Measurements from ENCODE around the gene IL36B. TPM values are rescaled to one million over a fixed set of nuclear protein-coding genes. Genes with fewer than 3 reads are reported as not detected.
"Not testable (repeated sequence)": the region's sequence is repeated elsewhere in the genome, so short reads cannot be mapped to it uniquely, and the experiment has no call there.

IL36B gene
- not detected in 2 replicates for total RNA-seq (2014; rRNA removed; shearing (Covaris generic))

- H3K36me3 ChIP-seq (replicated peaks; ENCODE audit: control insufficient read depth, insufficient read depth, low read length): no peaks in the 10 kb centered on the region
- H3K27me3 ChIP-seq (ENCODE audit: control insufficient read depth, insufficient read depth, low read length): no peaks in the 10 kb centered on the region
- no peak within 1 kb of the TSS for H3K4me3 ChIP-seq (ENCODE audit: insufficient read depth, low read depth, low read length)
- DNase-seq: no peak
Observed at GRCh38 chr2:113052396-113052917, at the start of gene IL36B. Gene IL36B (minus strand): TSS chr2:113052867.

- H3K4me3 ChIP-seq (ENCODE audit: insufficient read depth, low read depth, low read length): no peak overlapping the region
- no peaks in the 10 kb centered on the region for H3K27me3 ChIP-seq (ENCODE audit: control insufficient read depth, insufficient read depth, low read length)
- no peak for DNase-seq
- no peaks in the 10 kb centered on the region for H3K36me3 ChIP-seq (replicated peaks; ENCODE audit: control insufficient read depth, insufficient read depth, low read length)
Observed at GRCh38 chr2:113102133-113102532, 49.5 kb upstream of the IL36B start.

DNA sequence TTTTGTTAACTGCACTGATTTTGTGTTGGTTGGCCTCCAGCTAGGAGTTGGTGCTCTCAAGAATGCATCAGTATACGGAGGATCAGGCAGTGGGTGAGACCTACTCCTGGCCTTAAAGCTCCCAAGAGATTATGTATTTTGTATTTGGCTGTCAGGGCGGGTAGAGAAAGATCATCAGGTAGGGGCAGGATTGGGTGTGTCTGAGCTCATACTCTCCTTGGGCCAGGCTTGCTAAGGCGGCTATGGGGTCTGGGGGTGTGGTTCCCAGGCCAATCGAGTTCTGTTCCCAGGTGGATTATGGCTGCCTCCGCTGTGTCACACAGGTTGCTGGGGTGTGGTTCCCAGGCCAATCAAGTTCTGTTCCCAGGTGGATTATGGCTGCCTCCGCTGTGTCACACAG, 45.9 kb upstream of the IL36B start:
- no peak for DNase-seq
- Histone ChIP-seq H3K4me3 (ENCODE audit: insufficient read depth, low read depth, low read length) (no peak overlapping the region), H3K27me3 (ENCODE audit: control insufficient read depth, insufficient read depth, low read length) (no peaks in the 10 kb centered on the region), H3K36me3 (replicated peaks; ENCODE audit: control insufficient read depth, insufficient read depth, low read length) (no peaks in the 10 kb centered on the region)

DNA sequence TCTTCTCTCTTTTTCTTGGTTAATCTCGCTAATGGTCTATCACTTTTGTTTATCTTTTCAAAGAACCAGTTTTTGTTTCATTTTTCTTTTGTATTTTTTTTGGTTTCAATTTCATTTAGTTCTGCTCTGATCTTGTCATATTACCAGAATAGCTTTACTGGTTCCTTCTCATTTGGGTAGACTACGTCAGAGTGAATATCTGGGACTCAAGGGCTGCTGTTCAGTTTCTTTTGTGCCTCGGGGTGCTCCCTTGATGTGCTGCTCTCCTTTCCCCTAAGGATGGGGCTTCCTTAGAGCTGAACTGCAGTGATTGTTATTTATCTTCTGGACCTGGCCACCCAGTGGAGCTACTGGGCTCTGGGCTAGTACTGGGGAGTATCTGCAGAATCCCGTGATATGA, 45.4 kb upstream of the IL36B start:
- Histone ChIP-seq H3K36me3 (replicated peaks; ENCODE audit: control insufficient read depth, insufficient read depth, low read length) (no peaks in the 10 kb centered on the region), H3K27me3 (ENCODE audit: control insufficient read depth, insufficient read depth, low read length) (no peaks in the 10 kb centered on the region), H3K4me3 (ENCODE audit: insufficient read depth, low read depth, low read length) (no peak overlapping the region)
- DNase-seq: no peak

DNA sequence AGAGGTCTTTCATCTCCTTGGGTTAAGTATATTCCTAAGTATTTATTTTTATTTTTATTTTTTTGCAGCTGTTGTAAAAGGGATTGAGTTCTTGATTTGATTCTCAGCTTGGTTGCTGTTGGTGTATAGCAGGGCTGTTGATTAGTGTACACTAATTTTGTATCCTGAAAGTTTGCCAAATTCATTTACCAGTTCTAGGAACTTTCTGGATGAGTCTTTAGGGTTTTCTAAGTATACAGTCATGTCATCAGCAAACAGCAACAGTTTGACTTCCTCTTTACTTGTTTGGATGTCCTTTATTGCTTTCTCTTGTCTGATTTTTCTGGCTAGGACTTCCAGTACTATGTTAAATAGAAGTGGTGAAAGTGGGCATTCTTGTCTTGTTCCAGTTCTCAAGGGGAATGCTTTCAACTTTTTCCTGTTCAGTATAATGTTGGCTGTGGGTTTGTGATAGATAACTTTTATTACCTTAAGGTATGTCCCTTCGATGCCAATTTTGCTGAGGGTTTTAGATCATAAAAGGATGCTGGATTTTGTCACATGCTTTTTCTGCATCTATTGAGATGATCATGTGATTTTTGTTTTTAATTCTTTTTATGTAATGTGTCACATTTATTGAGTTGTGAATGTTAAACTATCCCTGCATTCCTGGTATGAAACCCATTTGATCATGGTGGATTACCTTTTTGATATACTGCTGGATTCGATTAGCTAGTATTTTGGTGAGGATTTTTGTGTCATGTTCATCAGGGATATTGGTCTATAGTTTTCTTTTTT, 44.4 kb upstream of the IL36B start:
- H3K27me3 ChIP-seq (ENCODE audit: control insufficient read depth, insufficient read depth, low read length); H3K36me3 ChIP-seq (replicated peaks; ENCODE audit: control insufficient read depth, insufficient read depth, low read length); DNase-seq; H3K4me3 ChIP-seq (ENCODE audit: insufficient read depth, low read depth, low read length): not testable (repeated sequence)

DNA sequence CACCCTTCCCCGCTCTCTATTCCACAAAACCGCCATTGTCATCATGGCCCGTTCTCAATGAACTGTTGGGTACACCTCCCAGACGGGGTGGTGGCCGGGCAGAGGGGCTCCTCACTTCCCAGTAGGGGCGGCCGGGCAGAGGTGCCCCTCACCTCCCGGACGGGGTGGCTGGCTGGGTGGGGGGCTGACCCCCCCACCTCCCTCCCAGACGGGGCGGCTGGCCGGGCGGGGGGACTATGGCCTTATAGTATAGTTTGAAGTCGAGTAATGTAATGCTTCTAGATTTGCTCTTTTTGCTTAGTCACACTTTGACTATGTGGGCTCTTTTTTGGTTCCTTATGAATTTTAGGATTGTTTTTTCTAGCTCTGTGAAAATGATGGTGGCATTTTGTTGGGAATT, 43.6 kb upstream of the IL36B start:
- not testable (repeated sequence) for H3K27me3 ChIP-seq (ENCODE audit: control insufficient read depth, insufficient read depth, low read length); H3K36me3 ChIP-seq (replicated peaks; ENCODE audit: control insufficient read depth, insufficient read depth, low read length); H3K4me3 ChIP-seq (ENCODE audit: insufficient read depth, low read depth, low read length); DNase-seq

DNA sequence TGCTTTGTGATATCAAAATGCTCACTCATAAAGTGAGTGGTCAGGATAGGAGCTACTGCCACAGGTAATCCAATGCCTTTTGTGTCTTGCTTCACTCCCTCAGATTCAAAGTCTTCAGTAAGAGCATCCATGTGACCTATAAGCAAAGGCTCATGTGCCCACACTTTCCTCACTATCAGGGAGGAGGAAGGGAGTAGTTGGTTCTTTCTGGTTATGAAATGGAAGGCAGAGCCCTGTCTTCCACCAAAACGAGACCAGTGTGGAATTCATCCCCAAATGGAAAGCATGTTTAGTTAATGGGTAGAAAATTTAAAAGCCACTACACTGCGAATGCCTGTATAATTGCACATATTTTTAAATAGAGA, 40.9 kb upstream of the IL36B start:
- no peaks in the 10 kb centered on the region; the same call in 1 of the 2 replicates for H3K27me3 ChIP-seq (ENCODE audit: control insufficient read depth, insufficient read depth, low read length)

DNA sequence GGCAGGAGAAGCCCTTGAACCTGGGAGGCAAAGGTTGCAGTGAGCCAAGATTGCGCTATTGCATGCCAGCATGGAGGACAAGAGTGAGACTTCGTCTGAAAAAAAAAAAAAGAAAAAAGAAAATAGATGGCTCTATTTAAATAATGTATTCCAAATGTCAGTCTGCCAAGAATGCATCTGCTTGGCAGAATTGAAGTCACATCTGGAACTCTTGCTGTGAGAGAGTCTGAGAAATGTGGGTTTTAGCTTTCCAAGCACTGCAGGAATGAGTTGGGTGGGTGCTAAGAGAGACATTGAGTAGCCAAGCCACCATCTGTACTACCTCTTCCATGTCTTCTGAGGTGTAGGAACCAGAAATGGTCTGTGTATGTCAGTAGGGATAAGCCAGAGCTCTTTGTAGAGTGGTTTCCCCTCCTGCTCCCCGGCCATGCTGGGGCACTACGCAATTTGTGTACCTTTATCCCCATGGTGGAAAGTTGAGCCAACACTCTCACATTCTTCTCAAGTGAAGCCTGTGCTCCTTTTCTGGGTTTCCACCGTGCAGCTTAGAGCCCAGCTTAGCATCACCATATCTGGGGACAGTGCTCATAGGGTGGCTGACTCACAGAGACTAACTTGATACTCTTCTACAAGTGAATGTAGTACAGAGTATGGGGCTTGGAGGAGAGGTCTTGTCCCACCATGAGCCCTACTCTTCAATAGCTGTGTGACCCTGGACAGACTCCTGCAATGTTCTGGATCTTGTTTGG, 40.4 kb upstream of the IL36B start:
- no peak for DNase-seq
- Histone ChIP-seq H3K36me3 (replicated peaks; ENCODE audit: control insufficient read depth, insufficient read depth, low read length) (no peaks in the 10 kb centered on the region), H3K27me3 (ENCODE audit: control insufficient read depth, insufficient read depth, low read length) (no peaks in the 10 kb centered on the region; the same call in 1 of the 2 replicates), H3K4me3 (ENCODE audit: insufficient read depth, low read depth, low read length) (no peak overlapping the region)

More for the DNA sequence above, 40.9 kb upstream of the IL36B start:
- DNase-seq: no peak
- no peaks in the 10 kb centered on the region for H3K36me3 ChIP-seq (replicated peaks; ENCODE audit: control insufficient read depth, insufficient read depth, low read length)
- H3K4me3 ChIP-seq (ENCODE audit: insufficient read depth, low read depth, low read length): no peak overlapping the region

- H3K36me3 ChIP-seq (replicated peaks; ENCODE audit: control insufficient read depth, insufficient read depth, low read length): no peaks in the 10 kb centered on the region
- no peaks in the 10 kb centered on the region; the same call in 1 of the 2 replicates for H3K27me3 ChIP-seq (ENCODE audit: control insufficient read depth, insufficient read depth, low read length)
- H3K4me3 ChIP-seq (ENCODE audit: insufficient read depth, low read depth, low read length): no peak overlapping the region
- DNase-seq: no peak
Observed at GRCh38 chr2:113091231-113091896, 38.7 kb upstream of the IL36B start.

- no peaks in the 10 kb centered on the region for H3K36me3 ChIP-seq (replicated peaks; ENCODE audit: control insufficient read depth, insufficient read depth, low read length)
- no peak for DNase-seq
- no peak overlapping the region for H3K4me3 ChIP-seq (ENCODE audit: insufficient read depth, low read depth, low read length)
- H3K27me3 ChIP-seq (ENCODE audit: control insufficient read depth, insufficient read depth, low read length): no peaks in the 10 kb centered on the region; the same call in 1 of the 2 replicates
Observed at GRCh38 chr2:113089916-113090315, 37.2 kb upstream of the IL36B start.

DNA sequence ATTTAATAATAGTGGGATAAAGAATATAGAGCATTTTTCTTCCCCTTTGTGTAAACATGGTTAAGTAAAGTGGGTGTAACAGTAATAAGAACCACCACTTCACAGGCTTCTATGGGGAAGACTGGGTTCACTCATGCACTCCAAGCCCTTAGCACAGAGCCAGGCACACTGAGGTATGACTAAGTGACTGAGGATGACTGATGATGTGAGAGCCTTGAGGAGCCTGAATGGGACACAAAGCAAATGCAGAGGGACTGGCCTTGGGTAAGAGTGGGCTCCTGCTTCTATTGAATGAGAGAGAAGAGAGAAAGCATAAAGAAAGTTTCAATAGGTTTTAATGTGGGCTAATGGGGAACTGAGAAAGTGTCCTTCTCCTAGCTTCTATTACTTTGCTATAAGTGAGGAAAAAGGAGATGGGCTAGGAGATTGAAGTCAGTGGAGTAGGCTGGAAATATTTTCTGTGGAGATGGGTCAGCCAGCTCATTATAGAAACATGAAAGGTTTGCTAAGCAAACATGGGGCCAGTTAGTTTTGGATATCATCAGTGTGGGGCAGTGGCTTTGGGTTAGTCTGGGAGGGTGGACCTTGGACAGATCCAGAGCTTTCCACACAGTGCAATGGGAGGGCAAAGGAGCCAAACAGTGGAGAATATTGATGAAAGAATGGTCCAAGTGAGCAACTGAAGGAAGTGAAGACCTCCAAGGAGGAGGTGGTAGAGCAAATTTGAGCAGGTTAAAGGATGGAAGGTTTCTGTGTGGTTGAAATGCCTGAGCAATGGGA, 35.7 kb upstream of the IL36B start:
- no peak overlapping the region for H3K4me3 ChIP-seq (ENCODE audit: insufficient read depth, low read depth, low read length)
- H3K27me3 ChIP-seq (ENCODE audit: control insufficient read depth, insufficient read depth, low read length): no peaks in the 10 kb centered on the region; the same call in 1 of the 2 replicates
- DNase-seq: no peak
- H3K36me3 ChIP-seq (replicated peaks; ENCODE audit: control insufficient read depth, insufficient read depth, low read length): no peaks in the 10 kb centered on the region

DNA sequence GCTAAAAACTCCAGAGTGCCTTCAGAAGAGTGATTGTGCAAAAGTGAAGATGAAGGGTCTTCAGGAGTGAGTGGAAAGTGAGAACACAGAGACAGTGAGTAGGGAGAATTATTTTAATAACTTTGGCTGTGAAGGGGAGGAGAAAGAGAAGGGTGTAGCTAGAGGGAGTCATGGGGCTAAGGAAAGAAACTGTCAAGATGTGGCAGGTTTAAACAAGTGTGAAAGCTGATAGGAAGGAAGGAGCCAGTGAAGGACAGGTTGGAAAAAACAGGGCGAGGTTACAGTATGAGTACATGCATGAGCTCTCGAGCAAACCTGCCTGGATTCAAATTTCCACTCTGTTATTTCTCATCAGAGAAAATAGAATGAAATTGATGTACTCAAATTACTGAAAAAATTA, 32.9 kb upstream of the IL36B start:
- no peak for DNase-seq
- H3K4me3 ChIP-seq (ENCODE audit: insufficient read depth, low read depth, low read length): no peak overlapping the region
- no peaks in the 10 kb centered on the region; the same call in 1 of the 2 replicates for H3K27me3 ChIP-seq (ENCODE audit: control insufficient read depth, insufficient read depth, low read length)
- no peaks in the 10 kb centered on the region for H3K36me3 ChIP-seq (replicated peaks; ENCODE audit: control insufficient read depth, insufficient read depth, low read length)

DNA sequence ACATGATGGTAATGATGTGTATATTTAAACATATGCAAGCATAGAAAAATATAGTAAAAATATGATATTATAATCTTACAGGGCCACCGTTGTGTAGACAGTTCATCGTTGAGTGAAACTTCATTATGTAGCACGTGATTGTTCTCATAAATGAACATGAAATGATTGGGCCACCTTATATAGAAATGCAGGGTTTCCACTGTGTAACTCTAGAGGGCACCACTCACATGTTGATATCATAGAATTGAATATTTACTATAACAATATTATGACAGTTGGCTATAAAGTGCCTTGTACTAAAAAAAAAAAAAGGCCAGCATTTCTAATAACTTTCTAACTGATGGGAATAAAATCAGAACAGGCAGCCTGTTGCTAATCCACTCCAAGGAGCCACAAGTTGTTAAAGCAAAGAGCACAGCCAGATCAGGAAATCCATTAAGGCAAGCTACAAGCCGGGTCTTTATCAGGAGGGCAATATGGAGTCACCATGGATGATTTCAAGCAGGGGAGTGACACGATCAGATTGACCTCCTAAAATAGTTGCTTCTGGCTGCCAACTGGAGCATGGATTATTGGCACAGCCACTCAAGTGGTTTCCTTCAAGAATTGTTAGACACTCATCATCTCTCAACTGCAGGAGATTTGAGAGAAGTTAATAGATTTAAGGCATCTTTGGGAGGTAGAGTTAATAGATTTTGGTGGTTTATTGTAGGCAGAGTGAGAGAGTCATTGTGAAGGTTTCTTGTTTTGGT, 31.8 kb upstream of the IL36B start:
- no peak for DNase-seq
- Histone ChIP-seq H3K36me3 (replicated peaks; ENCODE audit: control insufficient read depth, insufficient read depth, low read length) (no peaks in the 10 kb centered on the region), H3K27me3 (ENCODE audit: control insufficient read depth, insufficient read depth, low read length) (no peaks in the 10 kb centered on the region), H3K4me3 (ENCODE audit: insufficient read depth, low read depth, low read length) (no peak overlapping the region)

All from H7 (cell line).